ENCODE data around the gene PPP3CA. TPM values are rescaled to one million over a fixed set of nuclear protein-coding genes. Genes with fewer than 3 reads are reported as not detected.
A peak's percentile ranks its signal among the peaks of the same experiment; 100 is the strongest.
"Not testable (repeated sequence)": the region's sequence is repeated elsewhere in the genome, so short reads cannot be mapped to it uniquely, and the experiment has no call there.

Gene PPP3CA
- total RNA-seq, 1 donor from 2014 or later = 50.4 TPM

DNA sequence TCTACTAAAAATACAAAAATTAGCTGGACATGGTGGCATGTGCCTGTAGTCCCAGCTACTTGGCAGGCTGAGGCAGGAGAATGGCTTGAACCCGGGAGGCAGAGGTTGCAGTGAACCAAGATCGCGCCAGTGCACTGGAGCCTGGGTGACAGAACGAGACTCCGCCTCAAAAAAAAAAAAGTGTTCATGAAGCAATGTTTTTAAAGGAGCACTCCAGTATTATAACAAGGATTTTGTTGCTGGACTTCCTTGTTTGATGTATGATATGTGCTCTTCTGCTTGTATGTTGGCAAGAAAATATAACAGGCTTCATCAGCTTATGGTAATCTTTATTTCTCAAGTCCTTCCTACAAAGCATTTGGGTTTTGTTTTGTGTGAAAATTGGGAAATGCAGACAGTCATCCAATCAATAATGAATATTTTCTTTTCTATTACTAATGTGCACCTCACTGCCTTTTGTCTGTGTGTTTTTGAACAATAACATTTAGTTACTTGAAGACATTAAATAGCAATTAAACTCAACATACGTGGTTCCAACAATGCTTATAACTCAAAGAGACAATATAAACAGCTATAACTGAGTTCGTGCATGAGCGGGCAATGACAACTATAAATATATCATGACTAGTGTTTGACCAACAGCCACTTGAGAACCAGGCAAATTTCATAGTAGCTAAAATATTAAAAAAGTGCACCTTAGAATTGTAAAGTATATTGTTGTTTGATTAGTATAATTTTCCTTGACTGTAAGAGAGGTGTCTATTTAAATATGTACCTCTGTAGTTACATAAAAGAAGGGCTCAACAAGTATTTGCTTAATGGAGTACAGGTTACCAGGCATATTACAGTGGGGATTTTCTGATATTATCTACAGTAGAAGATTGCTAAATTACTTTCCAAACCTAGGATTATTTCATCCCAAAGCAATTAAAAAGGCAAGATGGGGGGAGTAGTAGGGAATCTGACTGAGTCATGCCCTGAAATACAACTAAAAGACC is 210.7 kb downstream of the PPP3CA start:
- no peak for DNase-seq

DNA sequence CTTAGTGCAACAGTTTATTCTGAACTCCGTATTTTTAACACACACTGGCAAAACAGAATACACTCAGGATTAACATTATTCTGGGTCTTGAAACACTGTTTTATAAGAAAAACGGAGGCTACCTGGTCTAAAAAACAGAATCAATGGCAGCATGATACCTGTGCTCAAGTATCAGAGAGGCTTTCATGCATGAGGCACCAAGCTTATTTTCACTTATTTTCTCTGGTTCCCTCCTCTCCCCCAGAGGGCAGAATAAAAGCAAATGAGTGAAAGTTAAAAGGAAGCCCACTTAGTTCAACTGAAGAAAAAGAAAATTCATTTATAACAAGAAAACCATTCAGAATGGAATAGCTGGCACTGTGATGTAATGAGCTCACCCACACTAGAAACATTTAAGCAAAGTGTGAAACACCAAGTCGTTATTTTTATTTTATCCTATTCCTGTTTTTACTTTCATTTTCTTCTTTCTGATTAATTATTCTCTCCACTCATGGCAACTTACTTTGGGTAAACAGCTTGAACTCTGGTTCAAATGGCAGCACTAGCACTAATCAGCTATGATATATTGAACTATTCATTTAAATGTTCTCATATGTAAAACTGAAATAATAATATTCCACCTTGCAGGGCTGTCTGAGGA is 211.8 kb downstream of the PPP3CA start:
- no peak for DNase-seq

DNA sequence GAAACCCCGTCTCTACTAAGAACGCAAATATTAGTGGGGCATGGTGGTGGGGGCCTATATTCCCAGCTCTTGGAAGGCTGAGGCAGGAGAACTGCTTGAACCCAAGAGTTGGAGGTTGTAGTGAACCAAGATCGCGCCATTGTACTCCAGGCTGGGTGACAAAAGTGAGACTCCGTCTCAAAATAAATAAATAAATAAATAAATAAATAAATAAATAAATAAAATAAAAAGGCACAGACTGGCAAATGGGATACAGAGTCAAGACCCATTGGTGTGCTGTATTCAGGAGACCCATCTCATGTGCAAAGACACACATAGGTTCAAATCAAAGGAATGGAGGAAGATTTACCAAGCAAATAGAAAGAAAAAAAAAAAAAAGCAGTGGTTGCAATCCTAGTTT is 216.3 kb downstream of the PPP3CA start:
- DNase-seq = not testable (repeated sequence)

DNA sequence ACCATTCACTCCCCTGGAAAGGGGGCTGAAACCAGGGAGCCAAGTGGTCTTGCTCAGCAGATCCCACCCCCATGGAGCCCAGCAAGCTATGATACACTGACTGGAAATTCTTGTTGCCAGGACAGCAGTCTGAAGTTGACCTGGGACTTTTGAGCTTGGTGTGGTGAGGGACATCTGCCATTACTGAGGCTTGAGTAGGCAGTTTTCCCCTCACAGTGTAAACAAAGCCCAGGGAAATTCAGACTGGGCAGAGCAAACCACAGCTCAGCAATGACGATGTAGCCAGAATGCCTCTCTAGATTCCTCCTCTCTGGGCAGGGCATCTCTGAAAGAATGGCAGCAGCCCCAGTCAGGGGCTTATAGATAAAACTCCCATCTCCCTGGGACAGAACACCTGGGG is 218.4 kb downstream of the PPP3CA start:
- not testable (repeated sequence) for DNase-seq

DNA sequence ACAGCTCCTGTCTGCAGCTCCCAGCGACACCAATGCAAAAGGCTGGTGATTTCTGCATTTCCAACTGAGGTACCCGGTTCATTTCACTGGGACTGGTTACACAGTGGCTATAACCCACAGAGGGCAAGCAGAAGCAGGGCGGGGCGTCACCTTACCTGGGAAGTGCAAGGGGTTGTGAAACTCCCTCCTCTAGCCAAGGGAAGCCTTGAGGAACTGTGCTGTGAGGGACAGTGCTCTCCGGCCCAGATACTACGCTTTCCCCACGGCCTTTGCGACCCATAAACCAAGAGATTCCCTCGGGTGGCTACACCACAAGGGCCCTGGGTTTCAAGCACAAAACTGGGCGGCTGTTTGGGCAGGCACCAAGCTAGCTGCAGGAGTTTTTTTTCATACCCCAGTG is 218.9 kb downstream of the PPP3CA start:
- no peak for DNase-seq

DNA sequence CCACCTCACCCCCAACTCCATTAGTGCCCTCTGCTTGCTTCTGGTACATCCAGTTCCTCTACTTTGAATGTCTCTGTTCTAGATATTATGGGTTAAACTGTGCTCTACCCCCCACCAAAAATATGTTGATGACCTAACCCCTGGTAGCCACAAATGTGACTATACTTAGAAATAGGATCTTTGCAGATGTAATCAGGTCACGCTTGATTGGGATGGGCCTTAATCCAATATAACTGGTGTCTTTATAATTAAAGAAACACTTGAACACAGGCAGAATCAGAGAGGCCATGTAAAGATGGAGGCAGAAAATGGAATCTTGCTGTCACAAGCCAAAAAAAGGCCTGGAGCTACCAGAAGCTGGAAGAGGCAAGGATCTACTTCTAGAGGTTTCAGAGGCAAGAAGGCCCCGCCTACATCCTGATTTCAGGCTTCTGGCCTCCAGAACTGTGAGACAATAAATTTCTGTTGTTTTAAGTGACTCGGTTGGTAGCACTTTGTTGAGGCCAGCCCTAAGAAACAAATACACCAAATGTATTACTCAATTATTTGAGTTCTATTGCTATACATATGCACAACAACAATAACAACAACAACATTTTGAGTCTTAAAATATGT is 220.0 kb downstream of the PPP3CA start:
- no peak for DNase-seq

DNA sequence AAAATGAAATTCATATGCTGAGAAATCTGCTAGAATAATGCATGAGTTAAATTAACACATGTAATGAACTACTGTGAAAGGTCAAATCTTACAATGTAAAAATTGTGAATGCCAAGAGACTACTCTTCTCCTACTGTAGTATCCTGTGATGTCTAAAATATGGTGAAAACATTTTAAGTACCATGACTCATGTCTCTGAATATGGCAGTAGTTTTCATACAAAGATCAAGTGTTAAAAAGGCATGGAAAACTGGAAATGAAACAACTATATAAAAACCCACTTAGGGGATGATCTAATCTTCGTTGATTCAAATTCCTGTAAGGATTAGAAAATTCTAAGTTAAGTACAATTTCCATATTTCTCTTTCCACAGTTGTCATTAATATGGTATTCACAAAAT is 221.3 kb downstream of the PPP3CA start:
- DNase-seq = peak; percentile 54

DNA sequence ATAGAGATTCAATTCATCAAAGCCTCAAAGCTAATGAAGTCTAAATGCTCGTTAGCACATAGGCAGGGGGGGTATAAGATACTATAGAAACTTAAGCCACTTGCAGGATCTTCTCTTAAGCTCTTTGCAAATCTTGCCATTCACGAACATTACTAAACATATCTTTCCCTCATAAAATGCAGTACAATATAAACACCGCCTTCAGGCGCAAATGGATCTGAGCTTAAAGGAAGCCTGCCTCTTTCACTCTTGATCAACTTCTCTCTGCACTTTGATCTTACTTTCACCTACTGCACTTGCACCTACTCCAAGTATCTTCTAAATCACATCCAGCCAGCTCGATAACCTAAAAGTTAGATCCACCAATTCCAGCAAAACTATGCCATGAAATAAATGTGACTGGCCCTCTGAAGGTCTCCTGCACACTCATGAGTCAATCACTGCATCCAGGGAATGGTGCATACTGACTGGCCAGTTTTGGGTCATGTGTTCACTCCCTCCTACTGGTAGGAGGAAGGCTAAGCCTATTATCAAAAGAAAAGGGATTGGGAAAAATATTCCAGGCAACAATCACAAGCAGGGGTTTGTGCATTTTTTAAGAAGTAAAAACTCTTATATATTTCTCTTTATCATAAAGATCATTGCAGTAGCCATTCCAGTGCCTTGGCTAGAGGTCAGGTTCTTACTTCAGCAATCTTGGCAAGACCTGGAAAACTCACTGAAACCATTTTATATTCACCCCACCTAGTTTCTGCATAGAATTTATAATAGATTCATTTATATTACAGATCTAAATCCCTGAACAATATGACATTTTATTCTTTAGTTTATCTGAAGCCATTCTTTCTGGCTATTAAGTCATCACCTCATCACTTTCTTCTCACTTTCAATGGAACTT is 222.0 kb downstream of the PPP3CA start:
- peak; percentile 14 for DNase-seq

DNA sequence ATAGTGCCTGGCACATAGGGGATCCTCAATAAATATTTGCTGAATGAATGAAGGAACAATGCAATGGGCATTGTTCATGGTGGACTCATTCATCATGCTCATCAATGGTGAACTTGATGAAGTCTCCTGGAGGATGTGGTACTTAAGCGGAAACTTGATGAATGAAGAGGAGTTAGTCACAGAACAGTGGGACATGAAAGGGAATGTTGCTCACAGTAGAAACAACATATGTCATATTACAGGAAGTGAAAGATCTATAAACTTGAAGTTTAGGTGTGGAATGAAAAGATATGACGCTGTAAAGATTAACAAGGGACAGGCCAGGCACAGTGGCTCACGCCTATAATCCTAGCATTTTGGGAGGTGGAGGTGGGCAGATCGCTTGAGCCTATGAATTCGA is 224.1 kb downstream of the PPP3CA start:
- DNase-seq = no peak

DNA sequence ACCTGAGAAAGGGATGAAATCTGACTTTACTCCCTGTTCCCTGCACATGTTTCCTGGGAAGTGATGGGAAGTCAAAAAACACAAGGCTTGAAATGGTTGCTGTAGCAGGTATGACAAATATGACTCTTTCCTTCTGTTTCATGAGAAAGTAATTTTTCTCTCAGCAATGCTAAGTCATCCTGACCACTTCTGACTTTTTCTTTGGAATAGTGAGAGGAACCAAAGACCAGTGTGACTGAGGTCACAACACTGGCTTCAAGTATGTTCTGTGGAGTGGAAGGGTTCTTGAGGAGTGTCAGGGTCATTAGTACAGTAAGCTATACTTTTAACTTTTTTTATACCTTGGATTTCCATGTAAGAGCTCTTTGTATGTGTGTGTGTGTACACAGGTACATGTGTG is 225.3 kb downstream of the PPP3CA start:
- DNase-seq = no peak

DNA sequence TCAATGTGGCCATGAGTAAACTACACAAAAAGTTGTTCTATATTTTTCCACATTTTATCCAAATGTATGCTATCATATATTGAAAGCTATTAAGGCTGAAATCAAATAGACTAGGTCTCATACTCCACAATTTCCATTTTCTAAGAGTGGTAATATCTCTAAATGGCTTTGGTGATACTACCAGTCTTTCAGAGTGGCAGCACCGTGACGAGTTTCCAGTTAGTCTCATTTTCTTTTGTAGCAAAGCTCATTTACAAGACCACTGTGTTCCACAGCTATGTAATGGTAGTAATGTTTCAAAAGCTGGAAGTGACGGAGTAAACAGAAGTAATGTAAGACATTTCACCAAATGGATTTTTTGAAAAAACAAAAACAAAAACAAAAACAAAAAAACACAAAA is 228.2 kb downstream of the PPP3CA start:
- no peak for DNase-seq

DNA sequence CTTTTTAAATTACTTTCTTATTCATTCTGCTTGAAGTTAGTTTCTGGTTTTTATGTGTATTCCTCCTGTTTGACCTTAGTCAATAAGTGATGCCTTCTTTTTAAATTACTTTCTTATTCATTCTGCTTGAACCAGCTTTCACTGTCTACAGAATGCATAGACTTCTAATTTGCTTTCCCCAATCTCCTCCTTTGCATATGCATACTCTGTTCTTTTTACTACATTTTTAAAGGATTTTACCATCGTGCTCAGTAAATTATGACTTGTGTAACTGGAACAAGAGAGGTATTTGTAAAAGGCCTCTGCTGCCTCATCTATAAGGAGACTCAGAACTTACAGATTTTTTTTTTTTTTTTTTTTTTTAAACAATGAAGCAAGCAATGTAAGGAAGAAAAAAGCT is 228.7 kb downstream of the PPP3CA start:
- DNase-seq = no peak

DNA sequence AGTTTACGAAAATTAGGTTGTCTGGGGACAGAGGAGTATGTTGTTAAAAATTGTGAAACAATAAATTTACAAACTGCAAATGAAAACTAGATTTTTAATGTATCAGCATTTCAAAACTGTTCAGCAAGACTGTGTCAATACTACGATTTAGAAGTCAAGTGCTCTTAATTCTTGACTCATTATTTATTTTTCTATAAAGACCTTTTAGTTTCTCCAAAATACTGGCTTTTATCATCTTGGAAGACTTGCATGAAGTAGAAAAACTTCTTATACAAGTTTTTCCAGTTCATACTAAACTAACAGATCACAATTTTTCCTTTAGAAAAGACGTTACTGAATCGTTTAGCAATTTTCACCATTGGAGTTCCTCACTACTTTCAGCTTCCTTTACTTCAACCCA is 231.4 kb downstream of the PPP3CA start:
- no peak for DNase-seq

DNA sequence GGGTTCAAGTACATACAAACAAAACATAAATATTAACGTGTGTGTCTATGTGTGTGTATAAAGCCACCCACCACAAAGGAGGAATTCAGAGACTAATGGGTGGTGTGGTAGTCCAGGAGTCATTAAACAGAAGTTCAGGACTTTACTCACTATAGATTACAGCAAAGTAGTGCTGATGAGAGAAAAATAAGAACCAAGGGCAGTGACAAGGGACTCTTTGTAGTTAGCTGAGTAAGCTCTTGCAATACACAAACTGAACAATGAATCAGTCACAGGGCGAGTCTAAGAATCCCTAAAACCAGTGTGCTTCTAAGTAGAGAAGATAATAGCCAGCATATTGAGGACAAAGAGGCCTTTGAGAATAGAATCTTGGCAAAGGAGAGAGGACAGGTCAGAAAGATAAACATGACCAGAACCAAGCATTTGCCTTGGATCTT is 232.4 kb downstream of the PPP3CA start:
- no peak for DNase-seq

DNA sequence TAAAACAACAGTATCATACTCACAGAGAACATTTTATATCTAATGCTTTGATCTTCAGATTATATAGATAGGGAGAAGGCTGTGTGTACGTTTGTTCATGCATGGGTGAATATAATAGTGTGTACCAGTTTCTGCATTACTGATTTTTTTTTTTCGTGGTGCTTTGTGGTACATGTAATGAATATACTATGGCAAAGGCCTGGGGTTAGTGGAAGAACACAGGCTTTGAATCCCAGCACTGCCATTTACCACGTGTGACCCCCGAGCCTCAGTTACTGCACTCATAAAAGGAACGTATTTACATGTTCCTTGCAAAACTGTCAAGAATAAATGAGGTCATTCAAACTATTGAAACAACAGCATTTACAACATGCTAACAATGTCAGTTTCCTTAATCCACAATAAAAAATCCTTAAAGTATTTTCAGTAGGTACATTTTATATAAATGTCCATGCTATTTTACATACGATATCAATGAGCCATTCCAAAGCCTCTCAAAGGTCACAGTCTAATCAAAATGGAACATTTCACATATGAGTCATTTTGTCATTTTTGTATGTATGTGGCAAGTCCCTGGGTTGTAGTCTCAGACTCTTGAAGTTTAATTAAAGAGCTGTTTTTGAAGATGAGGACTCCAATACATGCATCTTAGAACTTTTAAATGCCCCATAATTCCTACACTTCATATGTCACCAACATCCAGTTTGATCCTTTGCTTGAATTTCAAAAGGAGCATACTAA is 242.8 kb downstream of the PPP3CA start:
- no peak for DNase-seq

DNA sequence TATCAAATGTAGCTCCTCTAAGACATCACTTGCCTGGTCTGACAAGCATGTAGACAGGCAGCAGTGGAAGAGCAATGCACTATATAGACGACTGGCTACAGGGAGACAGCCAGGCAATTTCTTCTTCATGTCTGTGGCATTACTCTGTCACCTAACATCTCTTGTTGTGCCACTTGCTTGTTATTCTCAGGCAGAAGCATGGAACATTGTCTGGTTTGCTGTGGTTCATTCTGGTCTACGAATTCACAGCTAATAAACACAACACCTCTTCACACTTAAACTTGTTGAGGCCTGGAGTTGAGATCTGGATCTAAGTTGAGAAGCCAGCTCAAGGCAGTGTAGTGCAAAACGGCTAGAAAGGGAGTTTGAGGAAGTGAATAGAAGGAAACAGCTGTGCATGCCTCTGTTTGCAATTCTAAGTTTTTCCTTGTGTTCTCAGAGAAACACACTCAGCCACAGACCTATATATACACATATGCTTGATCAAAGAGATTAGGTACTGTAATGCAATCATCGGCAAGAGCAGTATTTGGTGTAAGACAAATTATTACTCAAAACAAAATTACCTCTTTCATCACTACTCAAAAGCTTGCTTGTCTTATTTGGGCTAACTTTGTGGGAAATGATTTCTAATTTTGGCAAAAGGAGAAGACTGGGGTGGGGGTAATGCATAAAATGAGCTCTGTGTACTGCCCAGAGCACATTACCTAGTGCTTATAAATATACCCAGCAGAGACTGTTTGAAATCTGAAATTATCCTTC is 243.8 kb downstream of the PPP3CA start:
- peak; percentile 12 for DNase-seq

DNA sequence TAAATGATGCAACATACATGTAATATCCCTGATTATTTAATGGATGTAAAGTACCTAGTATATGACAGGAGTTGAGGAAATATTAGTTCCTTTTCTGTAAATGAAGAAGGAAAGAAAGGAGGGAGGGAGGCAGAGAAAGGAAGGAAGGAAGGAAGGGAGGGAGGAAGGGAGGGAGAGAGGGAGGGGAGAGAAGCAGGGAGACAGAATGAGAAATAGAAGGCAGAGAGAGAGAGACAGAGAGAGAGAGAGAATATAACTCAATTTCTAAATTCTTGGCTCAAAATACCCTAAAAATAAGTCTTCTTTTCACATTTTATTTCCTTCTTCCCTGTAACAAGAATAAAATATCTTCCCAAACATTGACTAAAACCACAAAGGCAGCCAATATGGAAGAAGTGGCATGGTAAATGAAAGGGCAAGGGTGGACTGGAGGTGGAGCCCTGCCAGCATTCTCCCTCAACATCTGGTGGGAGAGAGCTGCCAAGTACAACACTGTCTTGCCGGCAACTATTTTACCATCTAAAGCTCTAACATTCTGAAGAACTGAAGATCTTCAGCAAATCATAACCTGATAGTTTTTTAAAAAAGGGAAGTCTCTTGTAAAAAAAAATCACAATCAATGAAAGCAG is 245.1 kb downstream of the PPP3CA start:
- no peak for DNase-seq

DNA sequence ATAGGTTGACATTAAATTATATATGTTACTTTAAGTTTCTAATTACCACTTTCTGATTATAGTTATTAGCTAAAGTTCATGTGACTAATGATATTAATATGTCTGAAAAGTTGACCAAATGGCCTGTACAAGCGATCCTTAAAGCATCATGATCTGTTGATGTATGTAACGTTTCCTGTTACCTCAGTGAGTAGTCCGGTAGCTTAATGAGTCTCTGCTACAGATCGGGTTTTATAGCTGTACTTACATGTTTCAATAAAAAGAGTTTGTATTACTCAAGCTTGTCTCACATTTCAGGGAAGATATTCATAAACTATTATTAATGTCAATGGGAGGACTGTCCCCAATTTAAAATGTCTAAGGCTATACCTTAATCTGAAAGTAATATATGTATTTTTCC is 246.3 kb downstream of the PPP3CA start:
- no peak for DNase-seq

DNA sequence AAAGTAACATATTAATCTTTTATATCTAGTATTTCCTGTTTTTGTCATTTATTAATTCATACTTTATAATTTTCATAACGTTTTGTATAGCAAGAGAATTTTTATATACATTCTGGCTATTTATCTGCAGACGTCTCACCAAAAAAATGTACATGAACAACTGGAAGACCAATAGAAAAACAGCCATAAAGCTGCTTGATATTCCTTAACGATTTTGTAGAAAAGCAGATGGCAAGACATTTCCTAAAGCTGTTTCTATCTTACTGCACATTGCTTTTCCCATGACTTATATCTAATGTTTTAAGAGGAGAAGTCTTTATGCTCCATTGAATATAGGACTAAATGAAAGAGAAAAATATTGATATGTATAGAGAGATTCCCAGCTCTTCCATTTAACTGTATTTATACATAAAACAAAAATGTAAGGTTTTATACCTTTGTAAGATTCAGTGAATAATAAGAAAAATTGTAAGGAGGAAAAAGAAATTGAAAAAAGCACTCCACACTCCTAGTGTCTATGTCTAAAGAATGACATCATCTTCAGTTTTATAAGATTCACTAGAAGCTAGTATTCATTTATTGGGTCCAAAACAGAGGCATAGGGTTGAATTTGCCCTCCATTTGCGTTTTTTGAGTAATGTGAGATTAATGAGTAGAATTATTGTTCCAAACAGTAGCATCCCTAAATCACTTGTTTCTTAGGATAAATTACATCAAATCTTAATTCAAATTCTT is 248.5 kb downstream of the PPP3CA start:
- DNase-seq = no peak
